Islet of Langerhans (tissue), 1 donor: Measurements from ENCODE around the gene THAP8.

ENCODE experiments used
- FAIRE-seq: peaks from one replicate; lab custom pipeline; 2011; peaks lifted over from hg19 to GRCh38; lab: Jason Lieb, UNC

The THAP8 gene

DNA sequence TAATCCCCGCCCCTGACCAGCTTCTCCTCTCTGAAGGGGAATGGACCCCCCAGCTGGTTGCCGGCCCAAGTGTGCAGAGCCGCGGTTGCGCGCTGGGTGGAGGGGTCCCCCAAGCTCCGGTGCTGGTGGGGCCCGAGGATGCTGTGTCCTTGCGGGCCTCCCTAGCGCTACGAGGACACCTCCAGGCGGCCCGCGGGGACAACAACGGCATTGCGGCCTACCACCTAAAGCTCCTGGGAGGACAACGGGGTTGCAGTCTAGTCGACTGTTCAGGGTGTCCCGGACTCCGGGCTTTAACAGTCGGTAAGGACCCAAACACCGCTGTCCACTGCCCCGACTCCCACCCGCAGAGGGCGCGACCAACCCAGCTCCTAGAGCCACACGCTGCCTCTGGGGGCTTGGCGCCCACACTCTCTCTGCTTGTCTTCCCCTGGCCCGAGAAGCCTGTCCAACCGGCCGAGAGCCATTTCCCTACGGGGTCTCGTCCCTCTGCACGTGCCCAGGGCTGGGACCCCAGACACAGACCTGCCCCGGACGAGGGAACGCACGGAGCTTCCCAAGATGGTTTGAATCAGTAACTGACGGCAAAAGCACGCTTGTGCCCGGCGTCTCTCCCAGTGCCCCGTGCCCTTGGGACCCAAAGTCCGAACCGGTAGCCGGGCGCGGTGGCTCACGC is 60.0 kb downstream of the THAP8 start:
- FAIRE-seq = no peak

DNA sequence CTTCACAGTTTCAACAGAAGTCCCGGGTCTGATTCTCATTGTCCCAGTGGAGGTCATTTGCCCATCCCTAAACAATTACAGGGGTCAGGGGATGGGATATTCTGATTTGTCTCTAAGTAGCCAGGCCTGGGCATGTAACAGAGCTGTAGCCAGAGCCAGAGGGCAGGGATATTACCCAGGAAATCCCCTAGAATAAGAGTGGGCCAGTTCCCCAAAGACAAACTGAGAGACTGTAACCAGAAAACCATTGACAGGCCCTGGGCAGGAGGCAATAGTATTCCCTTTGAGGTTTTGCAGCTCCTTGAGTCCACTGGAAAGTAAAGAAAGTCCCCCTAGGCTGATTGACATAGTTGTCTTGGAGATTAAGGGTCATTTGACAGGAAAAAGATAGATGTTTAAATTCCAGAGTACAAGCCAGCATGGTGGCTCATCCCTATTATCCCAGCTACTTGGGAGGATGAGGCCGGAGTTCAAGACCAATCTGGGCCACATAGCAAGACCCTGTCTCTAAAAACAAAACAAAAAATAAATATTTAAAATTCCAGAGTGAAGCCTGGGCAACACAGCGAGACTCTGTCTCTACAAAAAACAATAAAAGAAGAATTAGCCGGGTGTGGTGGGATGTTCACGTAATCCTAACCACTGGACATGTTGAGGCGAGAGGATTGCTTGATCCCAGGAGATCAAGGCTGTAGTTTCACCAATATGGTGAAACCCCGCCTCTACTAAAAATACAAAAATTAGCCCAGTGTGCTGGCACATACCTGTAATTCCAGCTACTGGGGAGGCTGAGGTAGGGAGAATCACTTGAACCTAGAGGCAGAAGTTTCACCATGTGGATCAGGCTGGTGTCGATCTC is 60.9 kb downstream of the THAP8 start:
- no peak for FAIRE-seq

DNA sequence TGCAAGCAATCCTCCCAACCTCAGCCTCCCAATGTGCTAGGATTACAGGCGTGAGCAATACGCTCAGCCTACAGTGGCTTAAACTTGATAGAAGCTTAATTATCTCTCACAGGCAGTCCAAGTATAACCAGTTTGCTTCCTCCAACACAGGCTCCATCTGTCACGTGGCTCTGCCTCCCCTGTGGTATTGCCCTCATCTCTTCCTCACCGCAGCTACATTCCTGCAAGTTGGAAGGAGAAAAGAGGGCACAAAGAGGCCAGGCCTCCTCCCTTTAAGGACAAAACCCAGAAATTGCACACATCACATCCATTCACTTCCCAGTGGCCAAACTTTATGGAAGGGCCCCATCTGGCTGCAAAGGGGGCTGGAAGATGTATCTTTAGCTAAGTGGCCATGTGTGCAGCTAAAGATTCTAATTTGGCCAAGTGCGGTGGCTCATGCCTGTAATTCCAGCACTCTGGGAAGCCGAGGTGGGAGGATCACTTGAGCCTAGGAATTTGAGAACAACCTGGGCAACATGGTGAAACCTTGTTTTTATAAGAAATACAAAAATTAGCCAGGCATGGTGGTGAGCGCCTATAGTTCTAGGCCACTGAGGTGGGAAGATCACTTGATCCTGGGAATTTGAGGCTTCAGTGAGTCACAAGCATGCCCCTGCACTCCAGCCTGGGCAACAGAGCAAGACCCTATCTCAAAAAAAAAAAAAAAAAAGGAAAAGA is 62.2 kb downstream of the THAP8 start:
- FAIRE-seq = no peak

DNA sequence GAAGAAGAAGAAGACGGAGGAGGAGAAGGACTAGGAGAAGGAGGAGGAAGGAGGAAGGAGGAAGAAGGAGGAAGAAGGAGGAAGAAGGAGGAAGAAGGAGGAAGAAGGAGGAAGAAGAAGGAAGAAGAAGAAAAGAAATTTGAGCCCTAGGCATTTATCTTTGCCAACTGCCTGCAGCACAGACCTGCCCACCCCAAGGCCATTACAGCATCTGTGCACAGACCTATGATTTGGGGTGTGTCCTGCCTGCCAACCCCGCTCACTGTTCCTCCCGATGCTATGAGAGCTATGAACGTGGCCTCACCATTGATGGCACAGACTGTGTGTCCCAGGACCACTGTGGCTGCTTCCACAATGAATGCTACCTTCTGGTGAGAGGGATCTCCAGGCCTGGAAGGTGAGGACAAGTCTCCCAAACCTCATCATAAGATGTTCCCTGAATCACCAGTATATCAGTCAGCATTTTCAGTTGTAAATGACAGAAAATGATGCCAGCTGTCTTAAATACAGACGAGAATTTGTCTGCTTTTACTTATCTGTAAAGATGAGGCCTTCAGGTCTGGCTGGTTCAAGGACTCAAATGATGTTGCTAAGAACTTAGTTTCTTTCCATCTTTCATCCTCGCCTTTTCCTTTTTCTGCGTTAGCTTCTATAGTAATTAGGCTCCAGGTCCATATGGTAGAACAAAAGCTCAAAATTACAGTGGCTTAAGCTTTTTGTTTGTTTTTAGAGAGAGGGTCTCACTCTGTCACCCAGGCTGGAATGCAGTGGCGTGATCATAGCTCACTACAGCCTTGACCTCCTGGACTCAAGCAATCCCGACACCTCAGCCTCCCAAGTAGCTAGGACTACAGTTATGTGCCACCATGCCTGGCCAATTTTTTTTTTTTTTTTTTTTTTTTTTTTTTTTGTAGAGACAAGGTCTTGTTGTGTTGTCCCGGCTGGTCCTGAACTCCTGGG is 63.0 kb downstream of the THAP8 start:
- FAIRE-seq = no peak

DNA sequence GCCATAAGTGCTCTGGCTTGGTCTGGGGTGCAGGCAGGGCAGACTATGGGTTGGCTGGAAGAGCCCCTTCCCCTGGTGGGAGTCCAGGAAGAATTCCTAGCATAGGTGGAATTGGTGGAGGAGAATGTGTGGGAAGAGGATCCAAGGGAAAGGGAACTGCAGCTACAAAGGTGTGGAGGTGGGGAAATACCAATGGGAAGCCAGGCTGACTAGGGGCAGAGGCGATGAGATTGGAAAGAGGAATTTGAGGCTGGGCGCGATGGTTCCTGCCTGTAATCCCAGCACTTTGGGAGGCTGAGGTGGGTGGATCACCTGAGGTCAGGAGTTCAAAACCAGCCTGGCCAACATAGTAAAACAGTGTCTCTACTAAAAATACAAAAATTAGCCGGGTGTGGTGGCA is 63.9 kb downstream of the THAP8 start:
- no peak for FAIRE-seq

DNA sequence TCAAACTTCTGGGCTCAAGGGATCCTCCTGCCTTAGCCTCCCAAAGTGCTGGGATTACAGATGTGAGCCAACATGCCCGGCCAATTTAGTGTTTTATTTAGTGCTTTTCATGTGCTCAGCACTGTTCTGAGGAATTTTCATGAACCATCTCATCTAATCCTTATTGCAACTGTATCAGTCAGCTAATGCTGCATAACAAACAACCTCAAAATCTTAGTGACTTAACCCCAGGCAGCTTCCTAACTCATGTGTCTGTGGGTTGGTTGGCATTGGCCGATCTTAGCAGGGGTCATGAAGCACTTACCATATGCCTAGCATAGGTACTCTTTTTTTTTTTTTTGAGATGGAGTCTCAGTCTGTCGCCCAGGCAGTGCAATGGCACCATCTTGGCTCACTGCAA is 65.3 kb downstream of the THAP8 start:
- no peak for FAIRE-seq

DNA sequence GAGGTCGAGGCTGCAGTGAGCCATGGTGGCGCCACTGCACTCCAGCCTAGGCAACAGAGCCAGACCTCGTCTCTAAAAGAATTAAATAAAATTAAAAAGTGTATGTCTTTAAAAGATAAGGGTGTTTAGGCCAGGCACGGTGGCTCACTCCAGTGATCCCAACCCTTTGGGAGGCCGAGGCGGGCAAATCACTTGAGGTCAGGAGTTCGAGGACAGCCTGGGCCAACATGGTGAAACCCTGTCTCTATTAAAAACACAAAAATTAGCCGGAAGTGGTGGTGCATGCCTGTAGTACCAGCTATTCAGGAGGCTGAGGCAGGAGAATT is 66.6 kb downstream of the THAP8 start:
- FAIRE-seq = no peak

DNA sequence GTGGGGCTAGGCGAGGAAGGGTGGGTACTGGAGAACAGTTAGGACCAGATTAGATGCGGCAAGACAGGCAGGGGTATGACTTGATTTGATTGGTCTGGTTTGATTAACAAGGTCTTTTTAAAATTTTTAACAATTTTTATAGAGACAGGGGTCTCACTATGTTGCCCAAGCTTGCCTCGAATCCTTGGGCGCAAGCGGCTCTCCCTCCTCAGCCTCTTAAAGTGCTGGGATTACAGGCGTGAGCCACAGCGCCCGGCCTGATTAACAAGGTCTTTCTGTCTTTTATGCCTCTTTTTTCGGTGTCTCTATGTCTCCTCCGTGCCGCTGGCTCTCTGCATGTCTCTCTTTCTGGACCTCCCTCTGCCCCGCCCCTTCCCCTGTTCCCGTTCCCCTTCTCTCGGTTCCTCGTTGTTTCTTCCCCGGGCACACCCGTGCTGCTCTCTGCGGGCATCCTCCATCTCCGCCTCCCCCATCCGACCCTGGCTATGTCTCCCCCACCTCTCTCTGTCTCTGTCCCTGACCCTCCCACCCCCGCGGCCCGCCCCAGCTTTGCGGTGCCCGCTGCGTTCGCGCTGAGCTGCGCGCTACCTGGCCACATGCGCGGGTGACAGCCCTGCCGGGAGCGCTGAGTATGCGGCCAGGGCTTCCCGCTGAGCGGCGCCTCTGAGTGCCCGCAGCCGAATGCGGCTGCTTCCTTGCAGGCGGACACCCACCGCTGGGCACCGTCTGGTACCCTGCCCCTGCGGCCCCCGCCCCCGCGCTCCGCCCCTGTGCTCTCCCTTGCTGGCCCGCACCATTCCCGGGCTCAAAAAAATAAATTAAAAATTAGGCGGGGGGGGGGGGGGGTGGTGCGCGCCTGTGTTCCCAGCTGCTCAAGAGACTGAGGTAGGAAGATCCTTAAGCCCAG is 67.2 kb downstream of the THAP8 start:
- FAIRE-seq = no peak

DNA sequence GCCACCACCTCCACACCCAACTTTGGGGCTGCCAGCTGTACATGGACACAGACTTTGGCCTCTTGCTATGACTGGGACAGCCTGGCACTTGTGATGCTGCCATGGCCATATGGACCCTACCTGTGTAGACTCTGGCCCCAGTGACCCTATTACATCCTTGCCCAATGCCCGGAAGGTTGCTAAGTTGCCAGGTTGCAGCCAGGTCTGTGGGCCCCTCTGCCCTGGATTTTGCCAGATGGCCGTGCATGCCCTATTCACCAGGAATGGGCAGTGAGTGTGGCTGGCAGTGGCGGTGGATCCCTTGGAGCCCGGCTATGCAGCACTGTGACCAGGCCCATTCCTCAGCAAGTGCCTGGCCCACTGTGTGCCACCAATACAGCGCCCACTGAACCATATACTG is 68.0 kb downstream of the THAP8 start:
- no peak for FAIRE-seq
